Uterus (tissue), 2 donors: ENCODE data around the gene LRRC3C.

Experiments used
- CTCF ChIP-seq, 4 experiments: fragments of 200-600 bp in 2 of 4; fragments of 450-650 bp in 2 of 4; sonication (generic) in 2 of 4; IDR thresholded peaks; one replicate each; pipeline ENCODE4 v1.5.1; 2016 to 2019; ENCODE audit warnings: antibody characterized with exemption in 4 of 4, mild to moderate bottlenecking in 2 of 4, moderate library complexity in 1 of 4
- POLR2A ChIP-seq, 2 donors: fragments of 450-650 bp; IDR thresholded peaks; one replicate each; pipeline ENCODE4 v1.6.1; 2016; ENCODE audit warnings: antibody characterized with exemption in 2 of 2, mild to moderate bottlenecking in 1 of 2, moderate library complexity in 1 of 2

GRCh38 chr17:39974433-39974832 is 46.9 kb downstream of the LRRC3C start:
- TF ChIP-seq CTCF (IDR thresholded peaks at IDR 0.05), result no peak
- no peak for TF ChIP-seq POLR2A (IDR thresholded peaks at IDR 0.05)
